Transverse colon (tissue), 4 donors: ENCODE measurements around the gene TTLL12. TPM values are rescaled to one million over a fixed set of nuclear protein-coding genes. Genes with fewer than 3 reads are reported as not detected.
"Not testable (repeated sequence)": the region's sequence is repeated elsewhere in the genome, so short reads cannot be mapped to it uniquely, and the experiment has no call there.

Experiments used
- DNase-seq: peaks from one replicate; pipeline ENCODE4 v3.0.0-alpha.2; 2019
- H3K27ac ChIP-seq, 4 donors: fragments of 200-600 bp; sonication (generic); 2 replicates each; pipeline ENCODE4 v1.5.1; 2016 to 2018; ENCODE audit warnings: inconsistent platforms in 4 of 4
- H3K27me3 ChIP-seq: fragments of 200-600 bp; sonication (generic); 2 replicates; pipeline ENCODE4 v1.5.1; 2017; ENCODE audit warnings: inconsistent platforms
- H3K36me3 ChIP-seq, 4 donors: fragments of 200-600 bp; sonication (generic); 2 replicates each; pipeline ENCODE4 v1.5.1; 2017 to 2019; ENCODE audit warnings: inconsistent platforms in 4 of 4
- H3K4me1 ChIP-seq, 4 donors: fragments of 200-600 bp; sonication (generic); 2 replicates each; pipeline ENCODE4 v1.5.1; 2017 to 2020; ENCODE audit warnings: inconsistent platforms in 4 of 4
- H3K4me3 ChIP-seq, 4 donors: fragments of 200-600 bp; sonication (generic); 1 replicate in 1 of 4; 2 replicates in 3 of 4; pipeline versions ENCODE4 v1.5.1 to v1.6.1; 2017 to 2019; ENCODE audit warnings: inconsistent platforms in 4 of 4
- H3K9me3 ChIP-seq, 2 donors: fragments of 200-600 bp; sonication (generic); 2 replicates each; pipeline ENCODE4 v1.5.1; 2017 to 2019; ENCODE audit warnings: inconsistent platforms in 2 of 2
- EP300 ChIP-seq: sonication (generic); formaldehyde crosslinking; IDR thresholded peaks from one replicate; pipeline ENCODE4 v1.6.1; 2017; ENCODE audit warnings: antibody characterized with exemption, low read depth
- POLR2A ChIP-seq: fragments of 450-650 bp; IDR thresholded peaks from one replicate; pipeline ENCODE4 v1.6.1; 2016; ENCODE audit warnings: antibody characterized with exemption, mild to moderate bottlenecking, moderate library complexity
- POLR2AphosphoS5 ChIP-seq, 3 donors: sonication (generic); formaldehyde crosslinking; IDR thresholded peaks; one replicate each; pipeline ENCODE4 v1.6.1; 2016; ENCODE audit warnings: antibody characterized with exemption in 3 of 3
- WGBS, 2 donors: methylation state at CpG; one replicate each; pipeline ENCODE4 v1.1.5; 2018; ENCODE audit warnings: low coverage in 1 of 2; 5-methylcytosine and 5-hydroxymethylcytosine counted together
- in situ Hi-C, 4 donors: fragments of 200-750 bp; cut with MboI; loops; one replicate each; pipeline versions ENCODE4 v1.15.0 to v1.15.1; 2017; ENCODE audit warnings: low sequenced_read_pairs in 3 of 4, low pct_ligation_motif_present in 1 of 4, low pct_unique_long_range_greater_than_20kb in 1 of 4
- intact Hi-C: fragments of 100-400 bp; cut with DNase I; formaldehyde crosslinking; loops from one replicate; pipeline ENCODE4 v1.15.1; 2023; ENCODE audit warnings: low total_unique reads
- total RNA-seq, 4 donors: library from RNA; depleted of rRNA; stranded (reverse); fragments of >200 nt; gene quantifications; one replicate each; pipeline ENCODE4 v1.1.0, GENCODE V29; 2016
- TF ChIP-seq, protein P1 (sequence below), 5 experiments: fragments of 200-600 bp in 3 of 5; fragments of 450-650 bp in 2 of 5; sonication (generic) in 3 of 5; IDR thresholded peaks; 1 replicate in 2 of 5; 2 replicates in 3 of 5; pipeline ENCODE4 v1.5.1; 2016 to 2017; ENCODE audit warnings: antibody characterized with exemption in 5 of 5, inconsistent platforms in 3 of 5, mild to moderate bottlenecking in 2 of 5, moderate library complexity in 1 of 5

Gene TTLL12
- total RNA-seq, 4 donors from 2014 or later = 88.1 to 171 (median 161) TPM

DNA sequence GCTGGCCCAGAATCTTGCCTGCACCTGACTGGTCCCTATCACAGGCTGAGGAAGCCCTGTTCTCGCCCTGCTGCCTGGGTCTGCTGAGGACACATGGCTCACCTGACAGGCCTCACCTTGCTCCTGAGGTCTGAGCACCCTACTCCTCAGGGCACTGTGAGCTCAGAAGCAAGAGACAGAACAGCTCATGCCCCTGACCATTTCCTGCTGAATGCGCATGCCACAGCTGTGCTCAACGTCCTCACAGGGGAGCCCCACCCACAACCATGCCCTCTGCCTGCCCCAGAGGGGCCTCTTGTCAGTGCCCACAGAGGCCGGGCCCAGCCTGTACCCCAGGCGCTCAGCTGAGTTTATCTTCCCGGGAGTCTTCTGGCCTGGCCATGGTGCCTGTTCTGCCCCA is 38.4 kb downstream of the TTLL12 start:
- in situ Hi-C loops = no loop called here

DNA sequence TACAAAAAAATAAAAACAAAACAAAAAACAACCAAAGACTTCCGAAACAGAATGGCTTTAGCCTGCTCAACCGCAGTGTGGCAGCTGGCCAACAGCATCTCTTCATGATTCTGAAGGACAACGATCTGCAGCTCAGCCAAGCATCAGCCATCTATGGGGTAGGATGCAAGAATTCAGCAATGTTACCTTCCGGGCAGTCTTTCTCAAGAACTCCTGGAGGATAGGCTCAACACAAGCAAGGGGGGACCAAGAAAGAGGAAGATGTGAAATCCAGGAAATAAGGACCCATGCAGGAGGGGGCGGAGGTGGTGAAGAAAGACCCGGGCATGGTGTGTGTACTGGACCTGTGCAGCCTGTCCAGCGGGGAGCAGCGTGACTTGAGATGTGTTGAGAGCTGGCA is 39.1 kb downstream of the TTLL12 start:
- no peak overlapping the region for H3K4me3 ChIP-seq
- peaks cover 5 to 35% (median 21%) of the 10 kb centered on the region in 4 donors for H3K4me1 ChIP-seq
- no peaks in the 10 kb centered on the region for H3K27me3 ChIP-seq
- in situ Hi-C loops = no loop called here
- intact Hi-C loops = loop anchor here (1.0 kb wide), 1 partner anchor 37 kb away; no protein-coding TSS in a partner anchor
- WGBS, 2 donors = 67 to 71% methylated on average over 6 to 8 of the region's 8 CpGs
- TF ChIP-seq, protein P1, sequence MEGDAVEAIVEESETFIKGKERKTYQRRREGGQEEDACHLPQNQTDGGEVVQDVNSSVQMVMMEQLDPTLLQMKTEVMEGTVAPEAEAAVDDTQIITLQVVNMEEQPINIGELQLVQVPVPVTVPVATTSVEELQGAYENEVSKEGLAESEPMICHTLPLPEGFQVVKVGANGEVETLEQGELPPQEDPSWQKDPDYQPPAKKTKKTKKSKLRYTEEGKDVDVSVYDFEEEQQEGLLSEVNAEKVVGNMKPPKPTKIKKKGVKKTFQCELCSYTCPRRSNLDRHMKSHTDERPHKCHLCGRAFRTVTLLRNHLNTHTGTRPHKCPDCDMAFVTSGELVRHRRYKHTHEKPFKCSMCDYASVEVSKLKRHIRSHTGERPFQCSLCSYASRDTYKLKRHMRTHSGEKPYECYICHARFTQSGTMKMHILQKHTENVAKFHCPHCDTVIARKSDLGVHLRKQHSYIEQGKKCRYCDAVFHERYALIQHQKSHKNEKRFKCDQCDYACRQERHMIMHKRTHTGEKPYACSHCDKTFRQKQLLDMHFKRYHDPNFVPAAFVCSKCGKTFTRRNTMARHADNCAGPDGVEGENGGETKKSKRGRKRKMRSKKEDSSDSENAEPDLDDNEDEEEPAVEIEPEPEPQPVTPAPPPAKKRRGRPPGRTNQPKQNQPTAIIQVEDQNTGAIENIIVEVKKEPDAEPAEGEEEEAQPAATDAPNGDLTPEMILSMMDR (IDR thresholded peaks at IDR 0.05) = no peak
- TF ChIP-seq POLR2A (no peak), POLR2AphosphoS5 (IDR thresholded peaks at IDR 0.05) (no peak), EP300 (no peak)
- DNase-seq = peak; percentile 55
- H3K36me3 ChIP-seq = no peaks in the 10 kb centered on the region
- no peaks in the 10 kb centered on the region for H3K9me3 ChIP-seq
- peak overlapping the region in 3 of 4 donors; percentile 14 to 50 (median 41) for H3K27ac ChIP-seq

More for the DNA sequence above, 38.4 kb downstream of the TTLL12 start:
- Histone ChIP-seq H3K4me3 (no peak overlapping the region), H3K4me1 (peaks cover 9 to 37% (median 25%) of the 10 kb centered on the region in 4 donors), H3K36me3 (no peaks in the 10 kb centered on the region), H3K9me3 (no peaks in the 10 kb centered on the region), H3K27ac (peak overlapping the region in 2 of 4 donors; percentile 44 to 50), H3K27me3 (no peaks in the 10 kb centered on the region)
- peak; percentile 56 for DNase-seq
- 46% methylated on average over 5 of the region's 6 CpGs; no CpG with 5 or more reads in 1 of the 2 donors for WGBS, 2 donors
- intact Hi-C loops = no loop called here
- TF ChIP-seq EP300 (no peak), POLR2AphosphoS5 (IDR thresholded peaks at IDR 0.05) (no peak), POLR2A (no peak)
- TF ChIP-seq, protein P1 (IDR thresholded peaks at IDR 0.05) = no peak

DNA sequence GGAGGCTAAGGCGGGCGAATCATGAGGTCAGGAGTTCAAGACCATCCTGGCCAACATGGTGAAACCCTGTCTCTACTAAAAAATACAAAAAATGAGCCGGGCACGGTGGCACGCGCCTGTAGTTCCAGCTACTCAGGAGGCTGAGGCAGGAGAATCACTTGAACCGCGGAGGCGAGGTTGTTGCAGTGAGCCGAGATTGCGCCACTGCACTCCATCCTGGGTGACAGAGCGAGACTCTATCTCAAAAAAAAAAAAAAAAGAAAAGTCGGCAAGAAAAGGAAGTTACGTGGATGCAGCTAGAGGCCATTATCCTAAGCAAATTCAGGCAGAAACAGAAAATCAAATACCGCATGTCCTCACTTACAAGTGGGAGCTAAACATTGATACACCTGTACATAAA is 40.6 kb downstream of the TTLL12 start:
- intact Hi-C loops, H3K27ac ChIP-seq, DNase-seq, H3K9me3 ChIP-seq, H3K27me3 ChIP-seq, in situ Hi-C loops, H3K4me3 ChIP-seq, H3K36me3 ChIP-seq: not testable (repeated sequence)
- H3K4me1 ChIP-seq = peaks cover 8 to 34% (median 20%) of the 10 kb centered on the region in 4 donors
- 82 to 89% methylated on average over 3 to 15 of the region's 15 CpGs for WGBS, 2 donors

DNA sequence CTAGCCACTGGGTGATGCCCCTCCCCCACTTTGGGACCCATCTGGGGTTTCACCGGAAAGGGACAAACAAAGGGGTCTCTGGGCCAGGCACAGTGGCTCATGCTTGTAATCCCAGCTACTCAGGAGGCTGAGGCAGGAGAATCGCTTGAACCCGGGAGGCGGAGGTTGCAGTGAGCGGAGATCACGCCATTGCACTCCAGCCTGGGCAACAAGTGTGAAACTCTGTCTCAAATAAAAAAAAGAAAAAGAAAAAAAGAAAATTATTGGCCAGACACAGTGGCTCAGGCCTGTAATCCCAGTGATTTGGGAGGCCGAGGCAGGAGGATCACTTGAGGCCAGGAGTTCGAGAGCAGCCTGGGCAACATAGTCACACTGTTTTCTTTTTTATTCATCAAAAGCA is 41.6 kb downstream of the TTLL12 start:
- H3K36me3 ChIP-seq, H3K27ac ChIP-seq, H3K9me3 ChIP-seq, in situ Hi-C loops, H3K4me3 ChIP-seq, DNase-seq, H3K27me3 ChIP-seq, intact Hi-C loops: not testable (repeated sequence)
- 86 to 96% methylated on average over 2 to 8 of the region's 8 CpGs for WGBS, 2 donors
- H3K4me1 ChIP-seq = peaks cover 8 to 26% (median 12%) of the 10 kb centered on the region in 4 donors

DNA sequence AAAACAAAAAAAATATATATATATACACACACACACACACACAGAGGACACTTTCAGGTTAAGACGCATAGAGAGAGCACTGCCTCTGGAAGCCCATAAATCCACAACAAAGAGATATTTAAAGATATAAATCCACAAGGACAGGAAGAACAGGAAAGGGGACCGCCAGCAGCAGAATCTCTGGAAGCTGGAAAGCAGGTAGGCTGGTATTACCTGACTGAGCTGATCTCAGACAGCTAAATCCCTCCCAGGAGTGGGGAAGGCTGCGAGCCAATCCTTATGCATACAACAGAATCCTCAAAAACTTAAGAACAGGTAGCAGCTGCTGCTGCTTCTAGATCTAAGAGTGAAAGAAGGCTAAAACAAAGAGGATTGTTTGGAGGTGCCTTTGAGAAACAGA is 42.0 kb downstream of the TTLL12 start:
- Histone ChIP-seq H3K9me3 (no peaks in the 10 kb centered on the region), H3K36me3 (no peaks in the 10 kb centered on the region), H3K27ac (no peak overlapping the region), H3K27me3 (no peaks in the 10 kb centered on the region), H3K4me3 (no peak overlapping the region), H3K4me1 (peaks cover 8 to 26% (median 12%) of the 10 kb centered on the region in 4 donors)
- 73 to 83% methylated on average over 2 to 3 of the region's 3 CpGs for WGBS, 2 donors
- no peak for DNase-seq
- TF ChIP-seq EP300 = no peak
- no peak for TF ChIP-seq POLR2AphosphoS5 (IDR thresholded peaks at IDR 0.05)
- TF ChIP-seq, protein P1 (IDR thresholded peaks at IDR 0.05) = no peak
- no peak for TF ChIP-seq POLR2A
- intact Hi-C loops = no loop called here
- in situ Hi-C loops = no loop called here
